Measurements from ENCODE around the gene NCOA3.

Gene NCOA3

GRCh38 chr20:47686545-47686944, 184.9 kb downstream of the NCOA3 start:
- no peak for DNase-seq

GRCh38 chr20:47687095-47687987, 185.7 kb downstream of the NCOA3 start:
- no peak for DNase-seq

GRCh38 chr20:47688385-47689381, 187.0 kb downstream of the NCOA3 start:
- no peak for DNase-seq

- DNase-seq: no peak
Measured at GRCh38 chr20:47689731-47690130, 188.0 kb downstream of the NCOA3 start.

GRCh38 chr20:47691625-47692024, 189.9 kb downstream of the NCOA3 start:
- DNase-seq: no peak

- DNase-seq: no peak
Measured at GRCh38 chr20:47694021-47694818, 192.5 kb downstream of the NCOA3 start.

GRCh38 chr20:47696856-47697255, 195.2 kb downstream of the NCOA3 start:
- DNase-seq: no peak

- DNase-seq: no peak
Measured at GRCh38 chr20:47698142-47698541, 196.5 kb downstream of the NCOA3 start.

GRCh38 chr20:47699818-47700217, 198.1 kb downstream of the NCOA3 start:
- no peak for DNase-seq

GRCh38 chr20:47700327-47700726, 198.6 kb downstream of the NCOA3 start:
- no peak for DNase-seq

- DNase-seq: no peak
Measured at GRCh38 chr20:47701612-47702011, 199.9 kb downstream of the NCOA3 start.

GRCh38 chr20:47703748-47704147, 202.1 kb downstream of the NCOA3 start:
- DNase-seq: no peak

GRCh38 chr20:47704746-47705496, 203.2 kb downstream of the NCOA3 start:
- no peak for DNase-seq

GRCh38 chr20:47705497-47705856, 203.8 kb downstream of the NCOA3 start:
- no peak for DNase-seq

- no peak for DNase-seq
Measured at GRCh38 chr20:47706345-47706744, 204.7 kb downstream of the NCOA3 start.
